ENCODE results near the gene ZFAND2A. TPM values are rescaled to one million over a fixed set of nuclear protein-coding genes. Genes with fewer than 3 reads are reported as not detected.
A peak's percentile ranks its signal among the peaks of the same experiment; 100 is the strongest.

Gene ZFAND2A
- total RNA-seq, 4 donors from 2014 or later, result 6.4 to 23.3 (median 14.0) TPM

DNA sequence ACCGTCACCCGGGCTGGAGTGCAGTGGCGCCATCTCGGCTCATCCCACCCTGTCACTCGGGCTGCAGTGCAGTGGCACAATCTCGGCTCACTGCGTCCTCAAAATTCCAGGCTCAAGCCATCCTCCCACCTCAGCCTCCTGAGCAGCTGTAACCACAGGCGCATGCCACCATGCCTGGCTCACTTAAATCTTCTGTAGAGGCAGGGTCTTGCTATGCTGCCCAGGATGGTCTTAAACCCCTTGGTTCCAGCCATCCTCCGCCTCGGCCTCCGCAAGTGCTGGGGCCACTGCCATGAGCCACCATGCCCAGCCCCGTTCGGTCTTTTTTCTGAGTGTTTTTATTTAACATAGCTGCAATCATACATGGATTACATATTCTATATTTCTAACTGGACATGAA lies 30.6 kb downstream of the ZFAND2A start:
- Histone ChIP-seq H3K4me1 (peaks cover 6 to 12% (median 10%) of the 10 kb centered on the region in 3 donors), H3K36me3 (peaks cover 0 to 24% (median 0%) of the 10 kb centered on the region in 3 donors), H3K27ac (no peak overlapping the region), H3K27me3 (no peaks in the 10 kb centered on the region), H3K4me3 (no peak overlapping the region), H3K9me3 (no peaks in the 10 kb centered on the region)
- TF ChIP-seq POLR2A (IDR thresholded peaks at IDR 0.05), result no peak
- no peak for TF ChIP-seq CTCF (IDR thresholded peaks at IDR 0.05)
- WGBS, 2 donors, result 84 to 100% methylated on average over 8 to 9 of the region's 13 CpGs
- no peak for DNase-seq
- intact Hi-C loops (cut with DNase I), result no loop called here

- WGBS, 2 donors, result 90 to 98% methylated on average over 4 to 6 of the region's 7 CpGs
- Histone ChIP-seq H3K9me3 (no peaks in the 10 kb centered on the region), H3K4me3 (no peak overlapping the region), H3K27ac (no peak overlapping the region), H3K27me3 (no peaks in the 10 kb centered on the region), H3K4me1 (peaks cover 6 to 26% (median 10%) of the 10 kb centered on the region in 3 donors), H3K36me3 (peaks cover 0 to 24% (median 0%) of the 10 kb centered on the region in 3 donors)
- no peak for DNase-seq
- TF ChIP-seq POLR2A (IDR thresholded peaks at IDR 0.05) (no peak), CTCF (IDR thresholded peaks at IDR 0.05) (no peak)
- intact Hi-C loops (cut with DNase I), result no loop called here
Observed at GRCh38 chr7:1127001-1127400, 33.0 kb downstream of the ZFAND2A start.

DNA sequence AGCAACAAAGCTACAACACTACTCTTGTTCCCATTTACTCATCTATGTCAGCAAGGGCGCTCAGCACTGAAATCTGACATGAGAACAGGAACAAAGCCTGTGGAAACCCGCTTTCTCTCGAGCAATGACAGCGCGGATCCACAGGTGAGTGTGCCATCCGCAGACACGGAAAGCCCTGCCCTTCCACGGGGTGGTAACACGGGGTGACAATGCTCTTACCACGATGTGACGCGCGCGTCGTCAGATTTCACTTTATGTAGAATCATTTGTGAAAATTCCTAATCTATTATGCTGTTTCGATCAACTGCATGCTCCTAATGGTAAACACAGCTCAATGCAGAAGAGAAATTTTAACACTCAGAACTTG lies 34.4 kb downstream of the ZFAND2A start:
- no peak for DNase-seq
- TF ChIP-seq POLR2A (IDR thresholded peaks at IDR 0.05) (no peak), CTCF (IDR thresholded peaks at IDR 0.05) (no peak)
- H3K27me3 ChIP-seq, result no peaks in the 10 kb centered on the region
- no peak overlapping the region for H3K4me3 ChIP-seq
- no peaks in the 10 kb centered on the region for H3K9me3 ChIP-seq
- H3K36me3 ChIP-seq, result peaks cover 0 to 24% (median 0%) of the 10 kb centered on the region in 3 donors
- intact Hi-C loops (cut with DNase I), result no loop called here
- peaks cover 6 to 26% (median 10%) of the 10 kb centered on the region in 3 donors for H3K4me1 ChIP-seq
- no peak overlapping the region for H3K27ac ChIP-seq
- 89 to 94% methylated on average over 16 of the region's 16 CpGs for WGBS, 2 donors

DNA sequence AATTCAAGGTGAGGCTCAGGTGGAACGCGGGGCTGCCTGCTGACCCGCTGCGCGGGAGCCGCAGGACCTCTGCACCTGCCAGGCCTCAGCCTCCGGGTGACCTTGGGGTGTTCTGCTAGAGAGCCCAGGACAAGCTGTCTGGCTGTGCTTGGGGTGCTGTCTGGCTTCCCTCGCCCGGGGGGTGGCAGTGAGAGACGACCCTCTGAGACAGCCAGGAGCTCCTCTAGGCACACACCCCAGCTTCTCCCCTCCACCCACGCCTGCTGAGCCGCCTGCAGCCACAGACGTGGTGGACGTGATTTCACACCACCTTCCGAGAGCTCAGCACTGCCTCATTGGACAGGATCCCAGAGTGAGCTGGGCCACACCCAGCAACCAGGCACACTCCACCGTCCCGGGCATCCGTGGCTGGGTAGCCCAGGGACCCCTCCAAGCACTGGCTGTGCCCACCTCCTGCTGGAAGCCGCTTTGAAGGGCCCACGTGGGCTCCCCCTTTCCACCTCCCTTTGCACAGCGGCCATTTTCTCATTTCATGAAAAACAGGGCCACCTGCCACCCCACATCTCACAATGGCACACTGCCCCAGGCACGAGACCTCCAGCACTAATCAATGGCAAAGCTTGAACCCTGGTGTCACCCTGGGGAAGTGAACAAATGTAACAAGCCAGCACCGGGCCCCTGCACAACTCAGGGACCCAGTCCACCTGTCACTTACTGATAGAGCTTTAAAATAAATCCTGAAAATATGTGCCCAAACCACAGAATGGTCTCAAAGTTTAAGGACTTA lies 35.0 kb downstream of the ZFAND2A start:
- TF ChIP-seq CTCF (IDR thresholded peaks at IDR 0.05) (no peak), POLR2A (IDR thresholded peaks at IDR 0.05) (no peak)
- intact Hi-C loops (cut with DNase I), result no loop called here
- H3K4me1 ChIP-seq, result peaks cover 6 to 26% (median 10%) of the 10 kb centered on the region in 3 donors
- H3K36me3 ChIP-seq, result peaks cover 0 to 20% (median 0%) of the 10 kb centered on the region in 3 donors
- no peak for DNase-seq
- WGBS, 2 donors, result 68 to 78% methylated on average over 10 of the region's 23 CpGs
- H3K27me3 ChIP-seq, result no peaks in the 10 kb centered on the region
- H3K27ac ChIP-seq, result peak overlapping the region in 3 of 4 donors; percentile 16 to 49 (median 29)
- H3K4me3 ChIP-seq, result peak overlapping the region in 1 of 4 donors; percentile 12
- no peaks in the 10 kb centered on the region for H3K9me3 ChIP-seq

- Histone ChIP-seq H3K27me3 (no peaks in the 10 kb centered on the region), H3K4me3 (peak overlapping the region in 2 of 4 donors; percentile 21 to 52), H3K36me3 (peaks cover 0 to 17% (median 0%) of the 10 kb centered on the region in 3 donors), H3K4me1 (peaks cover 6 to 26% (median 10%) of the 10 kb centered on the region in 3 donors), H3K27ac (peak overlapping the region; percentile 40 to 83 (median 62)), H3K9me3 (no peaks in the 10 kb centered on the region)
- intact Hi-C loops (cut with DNase I), result no loop called here
- 71 to 80% methylated on average over 1 of the region's 11 CpGs for WGBS, 2 donors
- no peak for DNase-seq
- TF ChIP-seq POLR2A (IDR thresholded peaks at IDR 0.05) (no peak), CTCF (IDR thresholded peaks at IDR 0.05) (no peak)
Observed at GRCh38 chr7:1124164-1124563, 35.8 kb downstream of the ZFAND2A start.

All from esophagus squamous epithelium (tissue), 5 donors.